Inflammatory macrophage treated with lipopolysaccharide for 4 hours (primary cell): Measurements from ENCODE around the gene SLC18B1.

ENCODE experiments used
- DNase-seq: peaks from one replicate; pipeline ENCODE4 v3.0.0-alpha.2; 2020

Gene SLC18B1

GRCh38 chr6:132741281-132741680, 57.2 kb downstream of the SLC18B1 start:
- DNase-seq: no peak

- DNase-seq: peak; percentile 95
Observed at GRCh38 chr6:132736239-132736638, 62.2 kb downstream of the SLC18B1 start.

GRCh38 chr6:132734694-132735236, 63.7 kb downstream of the SLC18B1 start:
- DNase-seq: peak; percentile 88

- peak; percentile 37 for DNase-seq
Observed at GRCh38 chr6:132733814-132734213, 64.6 kb downstream of the SLC18B1 start.

GRCh38 chr6:132733283-132733682, 65.2 kb downstream of the SLC18B1 start:
- DNase-seq: no peak

- DNase-seq: no peak
Observed at GRCh38 chr6:132731086-132731485, 67.4 kb downstream of the SLC18B1 start.

- peak; percentile 66 for DNase-seq
Observed at GRCh38 chr6:132730560-132730959, 67.9 kb downstream of the SLC18B1 start.

GRCh38 chr6:132728616-132729015, 69.8 kb downstream of the SLC18B1 start:
- DNase-seq: no peak

- DNase-seq: no peak
Observed at GRCh38 chr6:132726608-132726975, 71.8 kb downstream of the SLC18B1 start.

GRCh38 chr6:132725947-132726607, 72.4 kb downstream of the SLC18B1 start:
- DNase-seq: no peak

GRCh38 chr6:132725471-132725870, 73.0 kb downstream of the SLC18B1 start:
- DNase-seq: no peak

GRCh38 chr6:132719736-132720448, 78.5 kb downstream of the SLC18B1 start:
- no peak for DNase-seq
